Lower leg skin (tissue), 4 donors: ENCODE results near the gene POLN. TPM values are rescaled to one million over a fixed set of nuclear protein-coding genes. Genes with fewer than 3 reads are reported as not detected.
A peak's percentile ranks its signal among the peaks of the same experiment; 100 is the strongest.
"Not testable (repeated sequence)": the region's sequence is repeated elsewhere in the genome, so short reads cannot be mapped to it uniquely, and the experiment has no call there.

ENCODE experiments used
- DNase-seq, 2 donors: peaks; one replicate each; pipeline ENCODE4 v3.0.0-alpha.2; 2019; ENCODE audit warnings: low spot score in 2 of 2
- H3K4me3 ChIP-seq: fragments of 200-600 bp; sonication (generic); 2 replicates; pipeline ENCODE4 v1.5.1; 2017; ENCODE audit warnings: mild to moderate bottlenecking, low read depth; ENCODE audit not compliant: poor library complexity, severe bottlenecking
- POLR2A ChIP-seq, 2 donors: fragments of 450-650 bp; IDR thresholded peaks; one replicate each; pipeline ENCODE4 v1.6.1; 2016 to 2017; ENCODE audit warnings: antibody characterized with exemption in 2 of 2, mild to moderate bottlenecking in 1 of 2, moderate library complexity in 1 of 2
- WGBS, 2 donors: methylation state at CpG; one replicate each; pipeline ENCODE4 v1.1.5; 2018; 5-methylcytosine and 5-hydroxymethylcytosine counted together
- intact Hi-C: fragments of 100-400 bp; cut with DNase I; formaldehyde crosslinking; loops from one replicate; pipeline ENCODE4 v1.15.0; 2023; ENCODE audit warnings: low total_unique reads
- total RNA-seq, 4 donors: library from RNA; depleted of rRNA; stranded (reverse); fragments of >200 nt; gene quantifications; one replicate each; pipeline ENCODE4 v1.1.0, GENCODE V29; 2016
- TF ChIP-seq, protein P1 (sequence below), 3 donors: fragments of 450-650 bp; IDR thresholded peaks; one replicate each; pipeline ENCODE4 v1.5.1; 2016; ENCODE audit warnings: antibody characterized with exemption in 3 of 3, mild to moderate bottlenecking in 3 of 3, moderate library complexity in 2 of 3

POLN gene
- total RNA-seq, 4 donors from 2014 or later: 0.30 to 3.3 (median 0.89) TPM

DNA sequence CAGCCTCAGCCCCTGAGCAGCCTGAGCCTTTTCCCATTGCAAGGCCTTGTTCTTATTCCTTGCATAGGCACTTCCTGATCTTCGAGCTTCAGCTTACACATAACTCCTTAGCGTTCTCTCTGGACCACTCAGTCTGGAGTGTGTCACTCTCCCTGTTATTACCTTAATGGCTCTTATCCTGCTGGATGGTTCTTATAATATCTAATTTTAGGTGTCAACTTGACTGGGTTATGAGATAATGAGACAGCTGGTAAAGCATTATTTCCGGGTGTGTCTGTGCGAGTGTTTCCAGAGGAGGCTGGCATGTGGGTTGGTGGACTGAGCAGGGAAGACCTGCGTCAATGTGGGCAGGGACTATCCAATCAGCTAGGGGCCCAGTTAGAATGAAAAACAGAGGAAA, 75.7 kb downstream of the POLN start:
- 93% methylated on average over 5 of the region's 5 CpGs for WGBS, 2 donors
- intact Hi-C loops: no loop called here
- TF ChIP-seq, protein P1, sequence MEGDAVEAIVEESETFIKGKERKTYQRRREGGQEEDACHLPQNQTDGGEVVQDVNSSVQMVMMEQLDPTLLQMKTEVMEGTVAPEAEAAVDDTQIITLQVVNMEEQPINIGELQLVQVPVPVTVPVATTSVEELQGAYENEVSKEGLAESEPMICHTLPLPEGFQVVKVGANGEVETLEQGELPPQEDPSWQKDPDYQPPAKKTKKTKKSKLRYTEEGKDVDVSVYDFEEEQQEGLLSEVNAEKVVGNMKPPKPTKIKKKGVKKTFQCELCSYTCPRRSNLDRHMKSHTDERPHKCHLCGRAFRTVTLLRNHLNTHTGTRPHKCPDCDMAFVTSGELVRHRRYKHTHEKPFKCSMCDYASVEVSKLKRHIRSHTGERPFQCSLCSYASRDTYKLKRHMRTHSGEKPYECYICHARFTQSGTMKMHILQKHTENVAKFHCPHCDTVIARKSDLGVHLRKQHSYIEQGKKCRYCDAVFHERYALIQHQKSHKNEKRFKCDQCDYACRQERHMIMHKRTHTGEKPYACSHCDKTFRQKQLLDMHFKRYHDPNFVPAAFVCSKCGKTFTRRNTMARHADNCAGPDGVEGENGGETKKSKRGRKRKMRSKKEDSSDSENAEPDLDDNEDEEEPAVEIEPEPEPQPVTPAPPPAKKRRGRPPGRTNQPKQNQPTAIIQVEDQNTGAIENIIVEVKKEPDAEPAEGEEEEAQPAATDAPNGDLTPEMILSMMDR (IDR thresholded peaks at IDR 0.05): no peak
- no peak for TF ChIP-seq POLR2A (IDR thresholded peaks at IDR 0.05)
- H3K4me3 ChIP-seq: no peak overlapping the region
- peak in 1 of 2 donors; percentile 20 for DNase-seq

DNA sequence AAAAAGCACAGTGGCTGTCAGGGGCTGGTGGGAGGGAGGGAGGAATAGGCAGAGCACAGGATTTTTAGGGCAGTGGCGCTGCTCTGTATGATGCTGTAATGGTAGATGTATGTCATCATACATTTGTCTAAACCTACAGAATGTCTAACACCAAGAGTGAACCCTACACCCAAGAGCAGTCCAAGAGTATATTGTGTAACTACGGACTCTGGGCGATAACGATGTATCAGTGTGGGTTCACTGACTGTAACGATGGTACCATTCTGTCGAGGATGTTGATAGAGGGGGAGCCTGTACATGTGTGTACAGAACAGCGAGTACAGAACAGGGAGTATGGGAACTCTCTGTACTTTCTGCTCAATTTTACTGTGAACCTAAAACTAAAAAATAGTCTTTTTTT, 76.5 kb downstream of the POLN start:
- intact Hi-C loops: no loop called here
- 81 to 97% methylated on average over 7 of the region's 7 CpGs for WGBS, 2 donors
- TF ChIP-seq, protein P1 (IDR thresholded peaks at IDR 0.05): no peak
- no peak for TF ChIP-seq POLR2A (IDR thresholded peaks at IDR 0.05)
- DNase-seq: peak in 1 of 2 donors; percentile 28
- H3K4me3 ChIP-seq: no peak overlapping the region

DNA sequence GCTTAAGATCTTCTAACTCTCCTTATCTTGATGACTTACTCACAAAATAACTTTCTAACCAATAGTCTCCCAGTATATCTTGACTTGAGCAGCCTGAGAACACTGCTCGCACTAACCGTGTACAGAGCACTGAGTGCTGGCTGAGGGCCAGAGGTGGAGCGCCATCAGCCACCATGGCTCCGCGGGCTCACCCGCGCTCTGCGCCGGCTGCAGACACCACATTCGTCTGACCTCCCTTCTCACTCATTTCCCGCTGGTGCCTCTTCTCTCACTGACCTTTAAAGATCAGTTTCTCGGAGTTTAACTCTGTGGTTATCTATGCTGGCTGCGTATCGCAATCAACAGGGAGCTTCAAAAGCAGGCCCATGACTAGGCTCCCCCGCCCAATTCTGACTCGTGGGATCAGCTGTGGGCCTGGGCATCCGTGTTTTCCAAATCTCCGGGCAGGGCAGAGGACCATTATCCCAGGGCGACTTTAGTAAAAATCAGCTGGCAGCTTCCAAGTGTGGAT, 78.6 kb downstream of the POLN start:
- intact Hi-C loops: no loop called here
- peak in 1 of 2 donors; percentile 62 for DNase-seq
- 86 to 94% methylated on average over 19 of the region's 19 CpGs for WGBS, 2 donors
- no peak overlapping the region for H3K4me3 ChIP-seq
- no peak for TF ChIP-seq POLR2A (IDR thresholded peaks at IDR 0.05)
- TF ChIP-seq, protein P1 (IDR thresholded peaks at IDR 0.05): no peak

DNA sequence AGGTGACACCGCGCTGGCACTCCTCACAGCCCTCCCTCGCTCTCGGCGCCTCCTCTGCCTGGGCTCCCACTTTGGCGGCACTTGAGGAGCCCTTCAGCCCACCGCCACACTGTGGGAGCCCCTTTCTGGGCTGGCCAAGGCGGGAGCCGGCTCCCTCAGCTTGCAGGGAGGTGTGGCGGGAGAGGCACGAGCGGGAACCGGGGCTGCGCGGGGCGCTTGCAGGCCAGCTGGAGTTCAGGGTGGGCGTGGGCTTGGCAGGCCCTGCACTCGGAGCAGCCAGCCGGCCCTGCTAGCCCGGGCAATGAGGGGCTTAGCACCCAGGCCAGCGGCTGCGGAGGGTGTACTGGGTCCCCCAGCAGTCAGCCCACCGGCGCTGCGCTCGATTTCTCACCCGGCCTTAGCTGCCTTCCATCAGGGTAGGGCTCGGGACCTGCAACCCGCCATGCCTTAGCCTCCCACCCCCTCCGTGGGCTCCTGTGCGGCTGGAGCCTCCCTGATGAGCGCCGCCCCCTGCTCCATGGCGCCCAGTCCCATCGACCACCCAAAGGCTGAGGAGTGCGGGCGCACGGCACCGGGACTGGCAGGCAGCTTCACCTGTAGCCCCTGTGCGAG, 80.7 kb downstream of the POLN start:
- intact Hi-C loops, H3K4me3 ChIP-seq: not testable (repeated sequence)
- DNase-seq: peak in 1 of 2 donors; percentile 54
- WGBS, 2 donors: 94 to 97% methylated on average over 26 to 30 of the region's 40 CpGs

DNA sequence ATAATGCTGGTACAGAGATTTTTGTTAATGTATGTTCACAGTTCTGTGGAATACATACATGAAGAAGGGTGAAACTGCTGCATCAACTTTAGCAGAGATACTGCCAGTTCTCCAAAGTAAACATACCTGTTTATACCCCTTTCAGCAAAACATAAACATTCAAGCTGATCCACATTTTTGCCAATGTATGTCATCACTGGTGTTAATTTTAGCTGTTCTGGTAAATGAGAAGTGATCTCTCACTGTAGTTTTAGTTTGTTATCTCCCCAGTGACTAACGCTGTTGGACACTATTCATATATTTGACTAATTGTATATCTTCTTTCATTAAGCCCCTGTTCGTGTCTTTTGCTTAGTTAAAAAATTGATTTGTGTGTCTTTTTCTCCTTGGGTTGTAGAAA, 82.0 kb downstream of the POLN start:
- TF ChIP-seq, protein P1 (IDR thresholded peaks at IDR 0.05): no peak
- TF ChIP-seq POLR2A (IDR thresholded peaks at IDR 0.05): no peak
- intact Hi-C loops: no loop called here
- H3K4me3 ChIP-seq: no peak overlapping the region
- 58 to 62% methylated on average over 2 of the region's 2 CpGs for WGBS, 2 donors
- no peak for DNase-seq

DNA sequence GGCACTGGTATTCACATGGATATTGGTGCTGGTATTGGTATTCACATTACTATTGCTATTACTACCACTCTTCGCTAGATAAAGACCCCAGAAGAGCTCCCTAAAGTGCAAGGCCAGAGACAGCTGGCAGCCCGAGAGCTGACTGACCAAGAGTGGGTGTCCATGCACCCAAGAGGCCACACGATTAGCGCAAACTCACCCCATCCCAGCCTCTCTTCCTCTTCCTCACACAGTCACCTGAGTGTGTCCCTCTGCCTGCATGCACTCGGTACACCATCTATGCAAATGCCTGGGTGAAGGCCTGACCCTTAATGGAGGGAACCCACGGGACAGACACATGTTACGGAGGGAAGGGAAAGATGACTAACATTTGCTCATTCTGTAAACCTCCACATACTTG, 86.7 kb downstream of the POLN start:
- 92 to 96% methylated on average over 7 of the region's 7 CpGs for WGBS, 2 donors
- intact Hi-C loops: no loop called here
- no peak for DNase-seq

More for the DNA sequence above, 86.7 kb downstream of the POLN start:
- no peak overlapping the region for H3K4me3 ChIP-seq
- TF ChIP-seq, protein P1 (IDR thresholded peaks at IDR 0.05): no peak
- no peak for TF ChIP-seq POLR2A (IDR thresholded peaks at IDR 0.05)
